ENCODE results near the gene SRP9. TPM values are rescaled to one million over a fixed set of nuclear protein-coding genes. Genes with fewer than 3 reads are reported as not detected.

Gene SRP9
- total RNA-seq, 4 donors from 2014 or later, result 139 to 234 (median 156) TPM

DNA sequence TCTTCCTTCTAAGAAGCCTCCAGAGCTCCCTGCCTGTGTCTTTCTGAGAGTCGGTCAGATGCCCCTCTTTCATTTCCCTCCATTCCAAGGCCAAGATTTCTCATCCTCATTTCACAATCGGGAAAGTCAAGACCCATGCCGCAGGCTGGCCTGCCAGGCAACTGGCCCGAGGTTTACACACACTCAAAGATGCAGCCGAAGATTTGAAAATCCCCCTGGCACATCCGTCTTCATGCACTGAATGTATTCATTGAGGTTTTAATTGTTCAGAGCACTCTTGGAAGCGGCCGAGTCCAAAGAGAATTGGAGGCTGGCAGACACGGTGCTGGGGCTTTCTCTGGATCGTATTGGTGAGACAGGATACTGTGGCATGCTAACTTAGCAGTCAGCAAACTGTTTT, 29.1 kb upstream of the SRP9 start:
- TF ChIP-seq, protein P1, sequence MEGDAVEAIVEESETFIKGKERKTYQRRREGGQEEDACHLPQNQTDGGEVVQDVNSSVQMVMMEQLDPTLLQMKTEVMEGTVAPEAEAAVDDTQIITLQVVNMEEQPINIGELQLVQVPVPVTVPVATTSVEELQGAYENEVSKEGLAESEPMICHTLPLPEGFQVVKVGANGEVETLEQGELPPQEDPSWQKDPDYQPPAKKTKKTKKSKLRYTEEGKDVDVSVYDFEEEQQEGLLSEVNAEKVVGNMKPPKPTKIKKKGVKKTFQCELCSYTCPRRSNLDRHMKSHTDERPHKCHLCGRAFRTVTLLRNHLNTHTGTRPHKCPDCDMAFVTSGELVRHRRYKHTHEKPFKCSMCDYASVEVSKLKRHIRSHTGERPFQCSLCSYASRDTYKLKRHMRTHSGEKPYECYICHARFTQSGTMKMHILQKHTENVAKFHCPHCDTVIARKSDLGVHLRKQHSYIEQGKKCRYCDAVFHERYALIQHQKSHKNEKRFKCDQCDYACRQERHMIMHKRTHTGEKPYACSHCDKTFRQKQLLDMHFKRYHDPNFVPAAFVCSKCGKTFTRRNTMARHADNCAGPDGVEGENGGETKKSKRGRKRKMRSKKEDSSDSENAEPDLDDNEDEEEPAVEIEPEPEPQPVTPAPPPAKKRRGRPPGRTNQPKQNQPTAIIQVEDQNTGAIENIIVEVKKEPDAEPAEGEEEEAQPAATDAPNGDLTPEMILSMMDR (IDR thresholded peaks at IDR 0.05; ENCODE audit: low read depth), result no peak

GRCh38 chr1:225749706-225750105, 27.9 kb upstream of the SRP9 start:
- TF ChIP-seq, protein P1 (IDR thresholded peaks at IDR 0.05; ENCODE audit: low read depth), result no peak

DNA sequence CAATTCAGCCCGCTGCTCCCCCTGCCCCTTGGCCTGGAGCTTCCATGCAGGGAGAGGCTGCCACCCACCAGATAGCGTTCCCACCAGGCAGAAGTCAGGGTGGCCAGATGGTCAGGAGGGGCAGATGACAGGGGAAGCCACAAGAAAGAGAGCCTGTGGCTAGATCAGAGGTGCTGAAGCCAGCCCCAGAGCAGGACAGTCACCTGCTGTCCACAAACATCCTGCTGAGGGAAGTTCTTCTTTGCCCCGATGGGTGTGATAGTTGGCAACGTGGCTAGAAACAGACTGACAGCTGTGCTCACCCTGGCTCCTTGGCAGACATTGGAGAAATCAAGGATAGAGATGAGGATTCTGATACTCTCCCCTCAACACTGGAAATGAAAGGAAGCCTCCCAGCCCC, 27.2 kb upstream of the SRP9 start:
- TF ChIP-seq, protein P1 (IDR thresholded peaks at IDR 0.05; ENCODE audit: low read depth), result no peak

DNA sequence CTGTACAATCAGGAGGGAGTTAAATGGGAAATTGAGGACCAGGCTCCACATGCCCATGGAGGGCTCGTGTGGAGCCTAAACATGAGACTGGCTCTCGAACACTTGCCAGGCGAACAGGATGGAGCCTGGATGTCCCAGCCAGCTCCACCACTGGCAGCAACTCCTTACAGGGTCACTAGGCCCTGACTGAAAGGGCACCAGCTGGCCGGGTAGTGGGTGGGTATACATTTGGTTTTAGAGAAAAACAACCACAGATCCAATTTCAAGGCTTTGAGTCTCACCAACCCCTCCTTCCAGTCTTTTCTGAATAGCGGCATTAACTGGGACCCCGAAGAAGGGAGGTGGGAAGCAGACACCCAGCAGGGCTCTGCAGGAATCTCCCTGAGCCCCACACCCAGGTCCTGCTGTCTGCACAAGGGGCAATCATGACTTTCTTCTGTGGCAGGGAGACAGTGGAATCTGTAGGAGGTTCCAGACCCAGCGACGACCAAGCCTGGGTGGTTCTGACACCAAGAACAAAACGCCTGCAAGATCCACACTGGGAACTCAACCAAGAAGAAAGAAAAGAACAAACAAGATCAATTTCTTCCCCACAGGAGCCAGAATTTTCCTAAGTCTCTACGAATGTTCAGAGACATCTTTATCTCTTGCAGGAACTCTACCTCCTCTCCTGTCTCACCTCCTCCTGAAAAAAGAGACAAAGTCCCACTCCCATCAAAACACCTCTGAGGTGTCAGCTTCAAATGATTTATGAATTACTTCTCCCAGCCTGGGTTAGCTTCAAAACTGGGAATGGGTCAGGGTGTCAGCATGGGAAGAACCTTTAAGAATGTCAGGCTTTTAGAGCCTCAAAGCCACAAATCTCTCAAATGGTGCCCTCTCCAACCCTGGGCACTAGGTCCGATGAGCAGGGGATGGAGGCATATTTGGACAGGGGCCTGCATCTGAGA, 26.5 kb upstream of the SRP9 start:
- TF ChIP-seq, protein P1 (IDR thresholded peaks at IDR 0.05; ENCODE audit: low read depth), result no peak

DNA sequence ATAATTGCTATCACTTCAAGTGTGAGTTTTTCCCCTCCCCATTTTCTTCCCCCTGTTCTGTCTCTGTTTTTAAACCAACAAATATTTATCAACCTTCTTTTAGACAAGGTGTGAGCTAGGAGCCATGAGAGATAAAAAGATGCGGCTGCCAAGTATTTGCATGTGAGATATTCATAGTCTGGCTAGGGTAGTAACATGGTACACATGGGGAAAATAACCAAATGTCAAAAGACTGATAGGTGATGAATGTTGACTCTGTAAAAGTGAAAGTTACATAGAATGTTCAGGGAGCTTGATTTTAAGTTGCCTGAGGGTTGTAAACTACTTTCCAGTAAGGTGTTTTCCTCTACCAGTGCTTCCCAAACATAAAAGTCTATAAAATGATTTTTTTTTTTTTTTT, 25.4 kb upstream of the SRP9 start:
- TF ChIP-seq, protein P1 (IDR thresholded peaks at IDR 0.05; ENCODE audit: low read depth), result no peak

GRCh38 chr1:225754940-225755641, 22.5 kb upstream of the SRP9 start:
- TF ChIP-seq, protein P1 (IDR thresholded peaks at IDR 0.05; ENCODE audit: low read depth), result no peak

GRCh38 chr1:225755671-225756319, 21.8 kb upstream of the SRP9 start:
- TF ChIP-seq, protein P1 (IDR thresholded peaks at IDR 0.05; ENCODE audit: low read depth), result no peak
